Upper lobe of left lung (tissue), 6 donors: ENCODE results near the gene VPS41. TPM values are rescaled to one million over a fixed set of nuclear protein-coding genes. Genes with fewer than 3 reads are reported as not detected.
A peak's percentile ranks its signal among the peaks of the same experiment; 100 is the strongest.

Experiments
- ATAC-seq, 2 donors: fragments of 200-7000 bp; cut with Tn5 transposase; one replicate each; pipeline ENCODE4 v1.9.1; 2022; ENCODE audit warnings: mild to moderate bottlenecking in 2 of 2, moderate library complexity in 2 of 2; ENCODE audit not compliant: low FRiP score in 2 of 2
- DNase-seq, 2 donors: peaks; one replicate each; pipeline ENCODE4 v3.0.0-alpha.2; 2019 to 2020
- H3K27ac ChIP-seq, 4 donors: fragments of 200-600 bp; sonication (generic); one replicate each; pipeline ENCODE4 v1.5.1; 2016 to 2019
- H3K27me3 ChIP-seq, 4 donors: fragments of 200-600 bp; sonication (generic); one replicate each; pipeline ENCODE4 v1.5.1; 2017 to 2019
- H3K36me3 ChIP-seq, 4 donors: fragments of 200-600 bp; sonication (generic); one replicate each; pipeline ENCODE4 v1.5.1; 2016 to 2019
- H3K4me1 ChIP-seq, 4 donors: fragments of 200-600 bp; sonication (generic); one replicate each; pipeline ENCODE4 v1.5.1; 2018 to 2019
- H3K4me3 ChIP-seq, 4 donors: fragments of 200-600 bp; sonication (generic); one replicate each; pipeline ENCODE4 v1.5.1; 2017 to 2019; ENCODE audit warnings: mild to moderate bottlenecking in 2 of 4, moderate library complexity in 1 of 4
- H3K9me3 ChIP-seq, 4 donors: fragments of 200-600 bp; sonication (generic); one replicate each; pipeline ENCODE4 v1.5.1; 2018 to 2019
- CTCF ChIP-seq, 6 experiments: fragments of 450-650 bp in 4 of 6; fragments of 200-600 bp in 2 of 6; sonication (generic) in 2 of 6; IDR thresholded peaks; one replicate each; pipeline ENCODE4 v1.5.1; 2016 to 2019; ENCODE audit warnings: antibody characterized with exemption in 6 of 6
- EP300 ChIP-seq, 4 donors: sonication (generic); formaldehyde crosslinking; IDR thresholded peaks; one replicate each; pipeline ENCODE4 v1.5.1; 2017; ENCODE audit warnings: antibody characterized with exemption in 4 of 4, control low read depth in 2 of 4
- POLR2A ChIP-seq, 4 donors: fragments of 450-650 bp; IDR thresholded peaks; one replicate each; pipeline ENCODE4 v1.5.1; 2016 to 2017; ENCODE audit warnings: antibody characterized with exemption in 4 of 4, mild to moderate bottlenecking in 2 of 4
- POLR2AphosphoS5 ChIP-seq, 2 donors: sonication (generic); formaldehyde crosslinking; IDR thresholded peaks; one replicate each; pipeline ENCODE4 v1.5.1; 2017; ENCODE audit warnings: antibody characterized with exemption in 2 of 2
- WGBS, 2 donors: methylation state at CpG; one replicate each; pipeline ENCODE4 v1.1.5; 2017 to 2018; 5-methylcytosine and 5-hydroxymethylcytosine counted together
- total RNA-seq, 6 donors: library from RNA; depleted of rRNA in 4 of 6; stranded (reverse); fragments of >200 nt in 4 of 6; gene quantifications; one replicate each; pipeline versions ENCODE4 v1.1.0 to v1.2.1, GENCODE V29; 2016 to 2021
- donor health status: DM: no; HTN: no; CAD: no; lungs with moderate emphysema.
- donor health status: DM: no; HTN: yes; CAD: no; lungs with severe emphysema.

VPS41 gene
- 10 to 100 TPM; 32.1 to 96.4 (median 48.4) TPM for total RNA-seq

GRCh38 chr7:38908759-38909335 lies at the start of gene VPS41:
VPS41 (minus strand) TSS chr7:38909191; CDS start chr7:38909174, 17 bp downstream.
- H3K27me3 ChIP-seq: no peaks in the 10 kb centered on the region
- peak; percentile 55 to 75 for TF ChIP-seq POLR2AphosphoS5 (IDR thresholded peaks at IDR 0.05)
- TF ChIP-seq CTCF (IDR thresholded peaks at IDR 0.05): no peak
- peak in 1 of 4 donors; percentile 62 for TF ChIP-seq POLR2A (IDR thresholded peaks at IDR 0.05)
- TF ChIP-seq EP300 (IDR thresholded peaks at IDR 0.05): peak in 1 of 4 donors; percentile 15
- DNase-seq (peak; percentile 85 to 88), ATAC-seq (peak; percentile 92 to 97)
- 0 to 1% methylated on average over 20 of the region's 20 CpGs for WGBS, 2 donors
- H3K36me3 ChIP-seq: no peaks in the 10 kb centered on the region
- peaks cover 7 to 19% (median 10%) of the 10 kb centered on the region in 4 donors for H3K4me1 ChIP-seq
- peak within 1 kb of the TSS; percentile 58 to 86 (median 72) for H3K27ac ChIP-seq
- H3K9me3 ChIP-seq: no peaks in the 10 kb centered on the region
- H3K4me3 ChIP-seq: peak within 1 kb of the TSS; percentile 85 to 98 (median 88)

GRCh38 chr7:38955892-38956291 lies 46.9 kb upstream of the VPS41 start:
- no peaks in the 10 kb centered on the region for H3K4me1 ChIP-seq
- no peak overlapping the region for H3K4me3 ChIP-seq
- no peaks in the 10 kb centered on the region for H3K27me3 ChIP-seq
- DNase-seq (no peak), ATAC-seq (no peak)
- no peaks in the 10 kb centered on the region for H3K9me3 ChIP-seq
- no peak overlapping the region for H3K27ac ChIP-seq
- WGBS, 2 donors: 72 to 78% methylated on average over 5 of the region's 5 CpGs
- TF ChIP-seq POLR2A (IDR thresholded peaks at IDR 0.05): no peak
- TF ChIP-seq EP300 (IDR thresholded peaks at IDR 0.05): no peak
- no peak for TF ChIP-seq POLR2AphosphoS5 (IDR thresholded peaks at IDR 0.05)
- TF ChIP-seq CTCF (IDR thresholded peaks at IDR 0.05): no peak
- H3K36me3 ChIP-seq: no peaks in the 10 kb centered on the region

- WGBS, 2 donors: 64 to 76% methylated on average over 4 of the region's 4 CpGs
- no peak for DNase-seq
- Histone ChIP-seq H3K4me1 (no peaks in the 10 kb centered on the region), H3K27me3 (no peaks in the 10 kb centered on the region), H3K36me3 (no peaks in the 10 kb centered on the region), H3K27ac (no peak overlapping the region), H3K4me3 (no peak overlapping the region), H3K9me3 (no peaks in the 10 kb centered on the region)
- TF ChIP-seq POLR2A (IDR thresholded peaks at IDR 0.05) (no peak), EP300 (IDR thresholded peaks at IDR 0.05) (no peak), CTCF (IDR thresholded peaks at IDR 0.05) (no peak), POLR2AphosphoS5 (IDR thresholded peaks at IDR 0.05) (no peak)
- ATAC-seq: no peak
Observed at GRCh38 chr7:38953971-38954370, 45.0 kb upstream of the VPS41 start.

GRCh38 chr7:38953227-38953626 lies 44.2 kb upstream of the VPS41 start:
- Histone ChIP-seq H3K27ac (no peak overlapping the region), H3K9me3 (no peaks in the 10 kb centered on the region), H3K27me3 (no peaks in the 10 kb centered on the region), H3K36me3 (no peaks in the 10 kb centered on the region), H3K4me3 (no peak overlapping the region), H3K4me1 (no peaks in the 10 kb centered on the region)
- no peak for DNase-seq
- WGBS, 2 donors: 94 to 100% methylated on average over 1 of the region's 1 CpG
- no peak for ATAC-seq
- TF ChIP-seq POLR2AphosphoS5 (IDR thresholded peaks at IDR 0.05) (no peak), POLR2A (IDR thresholded peaks at IDR 0.05) (no peak), CTCF (IDR thresholded peaks at IDR 0.05) (no peak), EP300 (IDR thresholded peaks at IDR 0.05) (no peak)

- Histone ChIP-seq H3K4me3 (no peak overlapping the region), H3K4me1 (no peaks in the 10 kb centered on the region), H3K27ac (no peak overlapping the region), H3K27me3 (no peaks in the 10 kb centered on the region), H3K9me3 (no peaks in the 10 kb centered on the region), H3K36me3 (no peaks in the 10 kb centered on the region)
- DNase-seq: peak in 1 of 2 donors; percentile 34
- no peak for ATAC-seq
- WGBS, 2 donors: 60 to 66% methylated on average over 6 of the region's 6 CpGs
- no peak for TF ChIP-seq POLR2AphosphoS5 (IDR thresholded peaks at IDR 0.05)
- TF ChIP-seq CTCF (IDR thresholded peaks at IDR 0.05): no peak
- TF ChIP-seq POLR2A (IDR thresholded peaks at IDR 0.05): no peak
- TF ChIP-seq EP300 (IDR thresholded peaks at IDR 0.05): peak in 1 of 4 donors; percentile 66
Observed at GRCh38 chr7:38951213-38951612, 42.2 kb upstream of the VPS41 start.
